SU-DHL-6 (cell line): ENCODE results near the gene KRT27.

Experiments
- H2AFZ ChIP-seq: fragments of 200-600 bp; sonication (generic); 2 replicates; pipeline ENCODE4 v1.6.1; 2014; ENCODE audit warnings: low read depth, mild to moderate bottlenecking, moderate library complexity, mixed read lengths, antibody characterized with exemption, low read length; ENCODE audit not compliant: severe bottlenecking
- H3F3A ChIP-seq: fragments of 200-600 bp; shearing (Covaris generic); 2 replicates; pipeline ENCODE4 v1.6.0; 2016; ENCODE audit warnings: antibody characterized with exemption, mild to moderate bottlenecking; ENCODE audit not compliant: insufficient read depth
- H3K27ac ChIP-seq: fragments of 200-600 bp; sonication (generic); 2 replicates; pipeline ENCODE4 v1.5.1; 2016; ENCODE audit warnings: low read depth, mild to moderate bottlenecking, low read length, moderate library complexity, mixed read lengths
- H3K27me3 ChIP-seq: fragments of 200-600 bp; sonication (generic), shearing (Covaris generic); 2 replicates; pipeline ENCODE4 v1.6.0; 2014; ENCODE audit warnings: mild to moderate bottlenecking, low read length
- H3K36me3 ChIP-seq: fragments of 200-600 bp; sonication (generic); 2 replicates; pipeline ENCODE4 v1.6.1; 2014; ENCODE audit warnings: mild to moderate bottlenecking, low read length, mixed read lengths
- H3K4me2 ChIP-seq: fragments of 300-600, 200-600 bp; shearing (Covaris generic), sonication (generic); 2 replicates; pipeline ENCODE4 v1.6.0; 2014; ENCODE audit warnings: low read length, low read depth, mild to moderate bottlenecking; ENCODE audit not compliant: poor library complexity, severe bottlenecking
- H3K4me3 ChIP-seq: fragments of 200-600 bp; sonication (generic); 2 replicates; pipeline ENCODE4 v1.5.1; 2014; ENCODE audit warnings: antibody characterized with exemption, low read length, mild to moderate bottlenecking, mixed read lengths; ENCODE audit not compliant: insufficient read depth, poor library complexity, severe bottlenecking
- H3K79me2 ChIP-seq: fragments of 200-600 bp; sonication (generic); 2 replicates; pipeline ENCODE4 v1.6.1; 2014; ENCODE audit warnings: mild to moderate bottlenecking, low read length, moderate library complexity; ENCODE audit not compliant: insufficient read depth
- H3K9ac ChIP-seq: fragments of 200-600 bp; sonication (generic); 2 replicates; pipeline ENCODE4 v1.7.0; 2014; ENCODE audit warnings: mild to moderate bottlenecking, low read length
- H3K9me2 ChIP-seq: fragments of 200-600 bp; sonication (generic); replicated peaks from 2 replicates; pipeline ENCODE4 v1.6.1; 2014; ENCODE audit warnings: low read length; ENCODE audit not compliant: insufficient read depth
- H3K9me3 ChIP-seq: fragments of 200-600 bp; sonication (generic); 2 replicates; pipeline ENCODE4 v1.6.1; 2014; ENCODE audit warnings: low read length, mixed read lengths; ENCODE audit not compliant: insufficient read depth
- H4K20me1 ChIP-seq: fragments of 200-600 bp; sonication (generic); 2 replicates; pipeline ENCODE4 v1.6.1; 2014; ENCODE audit warnings: low read depth, mild to moderate bottlenecking, antibody characterized with exemption, low read length, moderate library complexity, mixed read lengths
- EZH2phosphoT487 ChIP-seq: fragments of 200-600 bp; sonication (generic), shearing (Covaris generic); conservative IDR thresholded peaks from 2 replicates; pipeline ENCODE4 v1.6.1; 2018; ENCODE audit warnings: mild to moderate bottlenecking, antibody characterized with exemption, low read length, moderate library complexity, mixed read lengths
- TF ChIP-seq, protein P1 (sequence below): fragments of 200-600 bp; sonication (generic); IDR thresholded peaks from one replicate; pipeline ENCODE4 v1.5.1; 2017; ENCODE audit warnings: antibody characterized with exemption, mild to moderate bottlenecking, low read length, moderate library complexity; ENCODE audit not compliant: insufficient read depth, poor library complexity, severe bottlenecking

The KRT27 gene

DNA sequence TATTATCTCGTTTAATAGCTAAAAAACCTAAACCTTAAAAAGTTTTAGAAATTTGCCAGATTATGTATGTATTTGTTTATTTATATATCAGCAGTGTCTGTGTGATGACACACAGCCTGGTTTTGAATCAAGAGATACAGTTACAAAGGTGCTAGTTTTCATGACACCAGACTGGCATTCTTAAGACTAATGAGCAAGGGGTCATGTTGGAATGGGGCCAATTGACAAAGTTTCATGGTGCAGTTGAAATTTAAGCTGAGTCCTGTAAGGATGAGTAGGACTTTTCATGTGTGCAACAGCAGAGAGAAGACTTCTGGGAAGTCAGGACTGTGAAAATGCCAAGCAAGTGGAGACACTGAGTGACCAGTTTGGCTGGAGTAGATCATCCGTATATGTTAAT, 43.2 kb upstream of the KRT27 start:
- Histone ChIP-seq H2AFZ (no peak overlapping the region), H3K4me3 (no peak overlapping the region), H3K36me3 (no peaks in the 10 kb centered on the region; the same call in 1 of the 2 replicates), H3K9ac (no peak overlapping the region), H3F3A (no peaks in the 10 kb centered on the region), H3K27me3 (no peaks in the 10 kb centered on the region), H3K9me2 (no peaks in the 10 kb centered on the region), H3K9me3 (no peaks in the 10 kb centered on the region), H3K4me2 (no peak overlapping the region), H4K20me1 (no peaks in the 10 kb centered on the region), H3K79me2 (peaks cover 6% of the 10 kb centered on the region; the same call in 1 of the 2 replicates), H3K27ac (no peak overlapping the region)
- TF ChIP-seq EZH2phosphoT487, result no peak
- TF ChIP-seq, protein P1, sequence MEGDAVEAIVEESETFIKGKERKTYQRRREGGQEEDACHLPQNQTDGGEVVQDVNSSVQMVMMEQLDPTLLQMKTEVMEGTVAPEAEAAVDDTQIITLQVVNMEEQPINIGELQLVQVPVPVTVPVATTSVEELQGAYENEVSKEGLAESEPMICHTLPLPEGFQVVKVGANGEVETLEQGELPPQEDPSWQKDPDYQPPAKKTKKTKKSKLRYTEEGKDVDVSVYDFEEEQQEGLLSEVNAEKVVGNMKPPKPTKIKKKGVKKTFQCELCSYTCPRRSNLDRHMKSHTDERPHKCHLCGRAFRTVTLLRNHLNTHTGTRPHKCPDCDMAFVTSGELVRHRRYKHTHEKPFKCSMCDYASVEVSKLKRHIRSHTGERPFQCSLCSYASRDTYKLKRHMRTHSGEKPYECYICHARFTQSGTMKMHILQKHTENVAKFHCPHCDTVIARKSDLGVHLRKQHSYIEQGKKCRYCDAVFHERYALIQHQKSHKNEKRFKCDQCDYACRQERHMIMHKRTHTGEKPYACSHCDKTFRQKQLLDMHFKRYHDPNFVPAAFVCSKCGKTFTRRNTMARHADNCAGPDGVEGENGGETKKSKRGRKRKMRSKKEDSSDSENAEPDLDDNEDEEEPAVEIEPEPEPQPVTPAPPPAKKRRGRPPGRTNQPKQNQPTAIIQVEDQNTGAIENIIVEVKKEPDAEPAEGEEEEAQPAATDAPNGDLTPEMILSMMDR, result no peak

DNA sequence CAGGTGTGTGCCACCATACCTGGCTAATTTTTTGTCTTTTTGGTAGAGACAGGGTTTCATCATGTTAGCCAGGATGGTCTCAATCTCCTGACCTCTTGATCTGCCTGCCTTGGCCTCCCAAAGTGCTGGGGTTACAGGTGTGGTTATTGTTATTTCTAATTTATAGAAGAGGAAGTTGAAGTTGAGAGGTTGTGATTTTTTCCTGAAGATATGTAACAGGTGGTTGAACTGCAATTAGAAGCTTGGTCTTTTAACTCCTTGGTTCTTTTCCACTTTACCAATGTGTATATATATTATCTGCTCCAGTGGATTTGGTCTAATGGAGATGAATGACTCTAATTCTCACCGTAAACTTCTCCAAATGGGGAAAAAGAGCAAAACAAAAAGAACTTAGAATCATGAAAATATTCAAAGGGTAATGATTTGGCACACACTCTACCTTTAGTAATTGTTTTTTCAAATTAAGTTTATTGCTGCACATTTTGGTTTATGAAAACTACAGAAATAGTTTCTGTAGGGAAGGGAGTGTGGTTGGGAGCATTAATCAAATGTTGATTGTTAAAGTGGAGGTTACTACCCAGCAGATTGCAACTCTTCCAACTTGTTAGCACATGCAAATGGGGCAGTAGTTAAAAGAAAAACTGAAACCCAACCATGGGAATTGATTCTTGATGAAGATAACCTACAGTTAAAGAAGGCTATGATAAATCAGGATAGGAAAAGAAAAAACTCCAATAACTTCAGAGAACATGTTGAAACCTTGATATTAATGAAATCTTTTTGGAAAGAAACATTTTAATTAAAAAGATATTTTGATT, 41.9 kb upstream of the KRT27 start:
- H3K27me3 ChIP-seq, result no peaks in the 10 kb centered on the region
- no peaks in the 10 kb centered on the region for H4K20me1 ChIP-seq
- no peak overlapping the region for H3K4me2 ChIP-seq
- peaks cover 11% of the 10 kb centered on the region for H3F3A ChIP-seq
- no peak overlapping the region for H2AFZ ChIP-seq
- H3K9me2 ChIP-seq, result no peaks in the 10 kb centered on the region
- H3K27ac ChIP-seq, result no peak overlapping the region
- no peaks in the 10 kb centered on the region for H3K79me2 ChIP-seq
- H3K9ac ChIP-seq, result no peak overlapping the region
- no peaks in the 10 kb centered on the region for H3K36me3 ChIP-seq
- no peaks in the 10 kb centered on the region for H3K9me3 ChIP-seq
- no peak for TF ChIP-seq EZH2phosphoT487
- TF ChIP-seq, protein P1, result no peak
- no peak overlapping the region for H3K4me3 ChIP-seq

GRCh38 chr17:40822132-40822812, 39.9 kb upstream of the KRT27 start, which contains the start of gene KRT10:
Gene KRT10, minus strand, starts transcription at chr17:40822614. Its CDS starts 29 bp downstream, at chr17:40822585.
- peaks cover 8% of the 10 kb centered on the region; the same call in 1 of the 2 replicates for H3K36me3 ChIP-seq
- H3K79me2 ChIP-seq, result peaks cover 6% of the 10 kb centered on the region; the same call in 1 of the 2 replicates
- H2AFZ ChIP-seq, result no peak within 1 kb of the TSS
- no peak within 1 kb of the TSS for H3K4me2 ChIP-seq
- no peaks in the 10 kb centered on the region for H3K9me2 ChIP-seq
- peaks cover 27% of the 10 kb centered on the region for H3F3A ChIP-seq
- H3K9ac ChIP-seq, result no peak within 1 kb of the TSS
- H4K20me1 ChIP-seq, result no peaks in the 10 kb centered on the region
- no peak within 1 kb of the TSS for H3K27ac ChIP-seq
- no peaks in the 10 kb centered on the region for H3K9me3 ChIP-seq
- no peak within 1 kb of the TSS for H3K4me3 ChIP-seq
- H3K27me3 ChIP-seq, result no peaks in the 10 kb centered on the region
- TF ChIP-seq, protein P1, result no peak
- no peak for TF ChIP-seq EZH2phosphoT487
